Ascending aorta (tissue), 2 donors: ENCODE data around the gene CDHR2. TPM values are rescaled to one million over a fixed set of nuclear protein-coding genes. Genes with fewer than 3 reads are reported as not detected.

Source experiments
- DNase-seq, 2 donors: peaks; one replicate each; pipeline ENCODE4 v3.0.0-alpha.2; 2019; ENCODE audit warnings: low spot score in 2 of 2
- H3K27ac ChIP-seq, 2 donors: fragments of 200-600 bp; sonication (generic); one replicate each; pipeline ENCODE4 v1.5.1; 2016 to 2017; ENCODE audit warnings: mild to moderate bottlenecking in 1 of 2
- H3K27me3 ChIP-seq: fragments of 200-600 bp; sonication (generic); one replicate; pipeline ENCODE4 v1.5.1; 2017
- H3K36me3 ChIP-seq, 2 donors: fragments of 200-600 bp; sonication (generic); one replicate each; pipeline ENCODE4 v1.5.1; 2016
- H3K4me1 ChIP-seq, 2 donors: fragments of 200-600 bp; sonication (generic); one replicate each; pipeline ENCODE4 v1.5.1; 2016 to 2017; ENCODE audit warnings: mild to moderate bottlenecking in 1 of 2
- H3K4me3 ChIP-seq, 2 donors: fragments of 200-600 bp; sonication (generic); one replicate each; pipeline ENCODE4 v1.5.1; 2016 to 2017; ENCODE audit warnings: mild to moderate bottlenecking in 1 of 2
- H3K9me3 ChIP-seq, 2 donors: fragments of 200-600 bp; sonication (generic); one replicate each; pipeline ENCODE4 v1.5.1; 2016
- CTCF ChIP-seq, 3 experiments: fragments of 200-600 bp in 2 of 3; fragments of 450-650 bp in 1 of 3; sonication (generic) in 2 of 3; IDR thresholded peaks; one replicate each; pipeline ENCODE4 v1.5.1; 2016 to 2019; ENCODE audit warnings: antibody characterized with exemption in 3 of 3, mild to moderate bottlenecking in 1 of 3, moderate library complexity in 1 of 3
- intact Hi-C: fragments of 100-400 bp; cut with DNase I; formaldehyde crosslinking; loops from one replicate; pipeline ENCODE4 v1.15.1; 2023
- total RNA-seq: library from RNA; depleted of rRNA; stranded (reverse); fragments of >200 nt; gene quantifications from one replicate; pipeline ENCODE4 v1.1.0, GENCODE V29; 2016

Gene CDHR2
- total RNA-seq, 1 donor from 2014 or later, result not detected

- H3K36me3 ChIP-seq, result no peaks in the 10 kb centered on the region
- intact Hi-C loops, result no loop called here
- peaks cover 0 to 4% of the 10 kb centered on the region in 2 donors for H3K4me1 ChIP-seq
- no peak for TF ChIP-seq CTCF (IDR thresholded peaks at IDR 0.05)
- no peak overlapping the region for H3K27ac ChIP-seq
- no peaks in the 10 kb centered on the region for H3K9me3 ChIP-seq
- H3K4me3 ChIP-seq, result no peak overlapping the region
- DNase-seq, result no peak
- H3K27me3 ChIP-seq, result peaks cover 12% of the 10 kb centered on the region
These were observed 63.7 kb downstream of the CDHR2 start for GRCh38 chr5:176612855-176613254.

GRCh38 chr5:176614805-176615478, 65.8 kb downstream of the CDHR2 start:
- no peak overlapping the region for H3K4me3 ChIP-seq
- no peak overlapping the region for H3K27ac ChIP-seq
- H3K4me1 ChIP-seq, result peaks cover 0 to 5% of the 10 kb centered on the region in 2 donors
- no peak for DNase-seq
- intact Hi-C loops, result no loop called here
- no peak for TF ChIP-seq CTCF (IDR thresholded peaks at IDR 0.05)
- H3K27me3 ChIP-seq, result peaks cover 14% of the 10 kb centered on the region
- H3K9me3 ChIP-seq, result no peaks in the 10 kb centered on the region
- H3K36me3 ChIP-seq, result no peaks in the 10 kb centered on the region

GRCh38 chr5:176616511-176616910, 67.4 kb downstream of the CDHR2 start:
- H3K27me3 ChIP-seq, result peaks cover 24% of the 10 kb centered on the region
- DNase-seq, result no peak
- H3K36me3 ChIP-seq, result no peaks in the 10 kb centered on the region
- H3K27ac ChIP-seq, result no peak overlapping the region
- no peak for TF ChIP-seq CTCF (IDR thresholded peaks at IDR 0.05)
- H3K4me1 ChIP-seq, result peaks cover 0 to 5% of the 10 kb centered on the region in 2 donors
- H3K9me3 ChIP-seq, result no peaks in the 10 kb centered on the region
- H3K4me3 ChIP-seq, result no peak overlapping the region
- intact Hi-C loops, result no loop called here

DNA sequence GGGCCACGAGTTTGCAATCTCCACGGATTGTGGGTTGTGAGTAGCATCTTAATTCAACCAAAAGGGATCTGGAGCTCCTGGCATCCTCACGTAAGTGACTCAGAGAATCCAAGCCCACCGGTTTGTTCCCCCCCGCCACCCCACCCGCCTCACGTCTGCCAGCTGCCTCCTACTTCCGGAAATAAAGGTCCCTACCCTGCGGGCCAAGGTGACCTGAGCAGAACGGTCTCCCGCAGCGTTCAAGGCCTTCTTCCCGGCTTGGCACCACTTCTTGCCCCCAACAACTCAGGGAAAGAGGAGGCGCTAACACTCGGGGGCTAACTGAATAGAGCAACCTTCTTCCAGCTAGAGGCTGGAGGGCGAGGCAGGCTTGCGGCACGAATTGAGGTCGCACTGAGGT, 69.6 kb downstream of the CDHR2 start:
- H3K27me3 ChIP-seq, result peaks cover 24% of the 10 kb centered on the region
- peaks cover 0 to 5% of the 10 kb centered on the region in 2 donors for H3K4me1 ChIP-seq
- intact Hi-C loops, result no loop called here
- H3K27ac ChIP-seq, result no peak overlapping the region
- DNase-seq, result no peak
- H3K36me3 ChIP-seq, result no peaks in the 10 kb centered on the region
- H3K9me3 ChIP-seq, result no peaks in the 10 kb centered on the region
- TF ChIP-seq CTCF (IDR thresholded peaks at IDR 0.05), result no peak
- H3K4me3 ChIP-seq, result peak overlapping the region in 1 of 2 donors; percentile 16

DNA sequence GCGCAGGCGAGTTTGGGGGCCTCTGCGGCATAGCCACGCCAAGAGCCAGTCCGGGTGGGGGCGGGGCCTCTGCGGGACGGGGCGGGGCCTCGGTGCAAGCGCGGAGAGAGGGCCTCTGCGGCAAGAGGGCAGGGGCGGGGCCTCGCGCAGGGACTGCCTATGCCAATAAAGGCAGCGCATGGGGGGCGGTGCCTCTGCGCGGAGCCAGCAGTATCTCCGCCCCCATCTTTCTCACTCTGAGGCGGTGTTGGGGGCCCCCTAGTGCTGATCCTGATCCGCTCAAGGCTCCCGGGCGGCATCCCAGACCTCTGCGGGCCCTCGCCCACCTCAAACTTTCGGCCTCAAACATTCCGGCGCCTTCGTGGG, 70.0 kb downstream of the CDHR2 start:
- Histone ChIP-seq H3K4me1 (peaks cover 0 to 5% of the 10 kb centered on the region in 2 donors), H3K9me3 (no peaks in the 10 kb centered on the region), H3K27me3 (peaks cover 24% of the 10 kb centered on the region), H3K36me3 (no peaks in the 10 kb centered on the region), H3K4me3 (peak overlapping the region in 1 of 2 donors; percentile 16), H3K27ac (no peak overlapping the region)
- no peak for DNase-seq
- intact Hi-C loops, result no loop called here
- TF ChIP-seq CTCF (IDR thresholded peaks at IDR 0.05), result no peak
